Erythroblast (primary cell): ENCODE results near the gene FBL.

Experiments used
- GATA1 ChIP-seq: IDR thresholded peaks from 2 replicates; pipeline ENCODE4 v1.6.1; 2011; ENCODE audit warnings: low read depth, mild to moderate bottlenecking, control low read depth, low read length, moderate library complexity
- POLR2A ChIP-seq: IDR thresholded peaks from 2 replicates; pipeline ENCODE4 v1.6.1; 2011; ENCODE audit warnings: mild to moderate bottlenecking, low read length

- TF ChIP-seq POLR2A (no peak), GATA1 (no peak)
Measured at GRCh38 chr19:39807846-39808364, 38.3 kb downstream of the FBL start.
